K562 (cell line): Measurements from ENCODE around the gene ABCF2. TPM values are rescaled to one million over a fixed set of nuclear protein-coding genes. Genes with fewer than 3 reads are reported as not detected.
A peak's percentile ranks its signal among the peaks of the same experiment; 100 is the strongest.

Experiments
- ATAC-seq: fragments of 200-7000 bp; cut with Tn5 transposase; 3 replicates; pipeline ENCODE4 v1.9.1; 2020; ENCODE audit warnings: moderate library complexity
- BruUV-seq: library from RNA; stranded (reverse); fragments of 400-500 nt; replicated peaks from 2 replicates; lab custom pipeline; 2021; lab: Mats Ljungman, UMichigan
- CTCF ChIA-PET: fragments of 300-600 bp; formaldehyde crosslinking; extraction: SDS; loops from one replicate; lab custom pipeline; 2021; ENCODE audit warnings: low intra/inter-chr PET ratio; lab: Yijun Ruan, JAX
- POLR2A ChIA-PET: fragments of 300-600, 350-650 bp; sonication (Branson Sonifier 250); formaldehyde crosslinking; extraction: SDS; loops from one replicate; lab custom pipeline; 2021; ENCODE audit warnings: antibody characterized with exemption, inconsistent platforms; lab: Yijun Ruan, JAX
- DNase-seq, 4 experiments: peaks; one replicate each; pipeline versions ENCODE4 v3.0.0 to v3.0.0-alpha.2; 2011 to 2018; ENCODE audit warnings: low spot score in 3 of 4, mixed read lengths in 3 of 4; ENCODE audit errors: extremely low read depth in 1 of 4
- FAIRE-seq: peaks from 2 replicates; lab custom pipeline; 2011; peaks lifted over from hg19 to GRCh38; lab: Jason Lieb, UNC
- H2AFZ ChIP-seq: 2 replicates; pipeline ENCODE4 v1.6.0; 2011; ENCODE audit warnings: low read depth, low read length, control low read depth, inconsistent platforms
- H3K27ac ChIP-seq: fragments of 200-600 bp; 3 replicates; pipeline ENCODE4 v1.8.0; 2011; ENCODE audit warnings: low read depth, mild to moderate bottlenecking, control low read depth, inconsistent platforms, low read length, moderate library complexity, mixed read lengths; ENCODE audit errors: extremely low read depth
- H3K27me3 ChIP-seq, 2 experiments: fragments of 300-600 bp in 1 of 2; 2 replicates in 1 of 2; 3 replicates in 1 of 2; pipeline versions ENCODE4 v1.6.0 to v1.8.0; 2011; ENCODE audit warnings: inconsistent platforms in 2 of 2, low read length in 2 of 2, mild to moderate bottlenecking in 1 of 2, mixed read lengths in 1 of 2, moderate library complexity in 1 of 2; ENCODE audit not compliant: control insufficient read depth in 2 of 2, insufficient read depth in 2 of 2
- H3K36me3 ChIP-seq: fragments of 300-600 bp; 3 replicates; pipeline ENCODE4 v1.8.0; 2011; ENCODE audit warnings: mild to moderate bottlenecking, low read length, inconsistent platforms; ENCODE audit not compliant: control insufficient read depth, insufficient read depth
- H3K4me1 ChIP-seq, 2 experiments: fragments of 200-600 bp in 1 of 2; replicated peaks in 1 of 2; 2 replicates in 1 of 2; 3 replicates in 1 of 2; pipeline versions ENCODE4 v1.5.1 to v1.8.0; 2011; ENCODE audit warnings: inconsistent platforms in 2 of 2, low read length in 2 of 2, mild to moderate bottlenecking in 1 of 2, mixed read lengths in 1 of 2, moderate library complexity in 1 of 2; ENCODE audit not compliant: control insufficient read depth in 2 of 2, insufficient read depth in 2 of 2
- H3K4me2 ChIP-seq: 2 replicates; pipeline ENCODE4 v1.6.1; 2011; ENCODE audit warnings: low read length, control low read depth, inconsistent platforms, mixed read lengths; ENCODE audit not compliant: insufficient read depth
- H3K4me3 ChIP-seq: fragments of 200-600 bp; sonication (generic), shearing (Covaris generic); 2 replicates; pipeline ENCODE4 v1.5.1; 2016; ENCODE audit warnings: control low read depth, inconsistent platforms
- H3K79me2 ChIP-seq: fragments of 200-600 bp; 3 replicates; pipeline ENCODE4 v1.8.0; 2011; ENCODE audit warnings: low read length, inconsistent platforms; ENCODE audit not compliant: control insufficient read depth, insufficient read depth
- H3K9ac ChIP-seq, 2 experiments: 2 replicates each; pipeline versions ENCODE4 v1.6.0 to v1.6.1; 2011; ENCODE audit warnings: low read depth in 2 of 2, low read length in 2 of 2, control low read depth in 1 of 2, inconsistent platforms in 1 of 2, mild to moderate bottlenecking in 1 of 2, mixed read lengths in 1 of 2; ENCODE audit not compliant: insufficient read depth in 1 of 2
- H3K9me1 ChIP-seq: one replicate; pipeline ENCODE4 v1.6.0; 2011; ENCODE audit warnings: inconsistent platforms, mild to moderate bottlenecking, low read length, moderate library complexity; ENCODE audit not compliant: control insufficient read depth, insufficient read depth
- H3K9me3 ChIP-seq: replicated peaks from 2 replicates; pipeline ENCODE4 v1.5.1; 2011; ENCODE audit warnings: low read depth, low read length, inconsistent platforms; ENCODE audit not compliant: control insufficient read depth, insufficient read depth
- H4K20me1 ChIP-seq: replicated peaks from 2 replicates; pipeline ENCODE4 v1.6.1; 2011; ENCODE audit warnings: low read length, inconsistent platforms, mixed read lengths; ENCODE audit not compliant: control insufficient read depth, insufficient read depth
- CBX3 ChIP-seq, 2 experiments: IDR thresholded peaks; 1 replicate in 1 of 2; 2 replicates in 1 of 2; pipeline ENCODE4 v1.6.1; 2012; ENCODE audit warnings: inconsistent platforms in 2 of 2, low read length in 2 of 2, borderline replicate concordance in 1 of 2, control low read depth in 1 of 2
- HLTF ChIP-seq: fragments of 450-650 bp; IDR thresholded peaks from 2 replicates; pipeline ENCODE4 v1.6.1; 2016
- NFE2 ChIP-seq: IDR thresholded peaks from 2 replicates; pipeline ENCODE4 v1.6.1; 2014; ENCODE audit warnings: antibody characterized with exemption, low read depth
- PHF8 ChIP-seq: fragments of 200-600 bp; sonication (generic); IDR thresholded peaks from 2 replicates; pipeline ENCODE4 v1.6.1; 2012; ENCODE audit warnings: mixed run types, mild to moderate bottlenecking, inconsistent platforms, low read length, moderate library complexity, borderline replicate concordance
- TCF3 ChIP-seq: sonication (generic); formaldehyde crosslinking; IDR thresholded peaks from 2 replicates; pipeline ENCODE4 v1.4.0; 2020; ENCODE audit warnings: mild to moderate bottlenecking, missing genetic modification reagents
- ZFP36 ChIP-seq: fragments of 150-350 bp; IDR thresholded peaks from 2 replicates; pipeline ENCODE4 v1.6.1; 2018; ENCODE audit warnings: low read length, low read depth; ENCODE audit not compliant: partially characterized antibody
- ZFP91 ChIP-seq: sonication (generic); formaldehyde crosslinking; IDR thresholded peaks from 2 replicates; pipeline ENCODE4 v1.8.0; 2022; ENCODE audit warnings: mild to moderate bottlenecking, missing genetic modification reagents
- WGBS: fragments of 100-300 bp; shearing (Covaris generic); methylation state at CpG from one replicate; pipeline ENCODE4 v1.1.6; 2016; ENCODE audit warnings: low coverage, mixed read lengths; ENCODE audit not compliant: insufficient coverage; ENCODE audit errors: missing lambda C conversion rate; 5-methylcytosine and 5-hydroxymethylcytosine counted together
- in situ Hi-C: fragments of 300-500 bp; cut with MboI; formaldehyde crosslinking; loops from 4 replicates; pipeline ENCODE4 v1.15.0; 2018; ENCODE audit warnings: inconsistent platforms, mixed read lengths
- intact Hi-C: fragments of 100-400 bp; cut with micrococcal nuclease; formaldehyde crosslinking; loops from 2 replicates; pipeline ENCODE4 v1.14.2; 2022
- polyA plus RNA-seq, 8 experiments: library from polyadenylated mRNA; depleted of rRNA in 4 of 8; stranded (reverse) in 5 of 8; unstranded in 3 of 8; fragments of >200 nt; fragmentation: Nextera tagmentation in 2 of 8; fragmentation: Illumina TruSeq in 1 of 8; extraction: Ambion mirVana in 2 of 8; extraction: Trizol in 1 of 8; gene quantifications; 2 replicates each; pipeline versions ENCODE4 v1.2.1 to v1.2.3, GENCODE V29; 2011 to 2014; ENCODE audit warnings: inconsistent platforms in 1 of 8, missing spikeins in 1 of 8
- total RNA-seq, 7 experiments: library from RNA; depleted of rRNA in 6 of 7; stranded (reverse); fragments of >200 nt in 6 of 7; fragmentation: Illumina TruSeq in 2 of 7; extraction: Trizol in 2 of 7; gene quantifications; 2 replicates each; pipeline versions ENCODE4 v1.2.1 to v1.2.3, GENCODE V29; 2011 to 2021; ENCODE audit warnings: low replicate concordance in 1 of 7

ABCF2 gene
- total and polyA plus RNA-seq, 9 of the 15 experiments (the other 6 are each of a cell fraction or from before 2014, with no cell fraction given), result 62.1 to 224 (median 113) TPM

GRCh38 chr7:151274936-151275812 is 48.2 kb upstream of the ABCF2 start:
- no peak for FAIRE-seq
- no TSS peak for BruUV-seq
- TF ChIP-seq TCF3 (no peak), PHF8 (no peak), NFE2 (no peak), HLTF (no peak), ZFP36 (no peak), ZFP91 (CRISPR knock-in tag) (no peak), CBX3 (IDR thresholded peaks at IDR 0.05; ENCODE audit: borderline replicate concordance in 1 of 2, low read length in 2 of 2) (no peak)

More at GRCh38 chr7:151274936-151275812, 48.2 kb upstream of the ABCF2 start:
- no peak overlapping the region for H3K27ac ChIP-seq
- H3K9me1 ChIP-seq, result peaks cover 6% of the 10 kb centered on the region
- no peak overlapping the region for H2AFZ ChIP-seq
- peaks cover 17% of the 10 kb centered on the region for H4K20me1 ChIP-seq
- in situ Hi-C loops (no loop called here), intact Hi-C loops (no loop called here)
- peaks cover 34 to 84% of the 10 kb centered on the region in 2 experiments for H3K27me3 ChIP-seq
- H3K36me3 ChIP-seq, result no peaks in the 10 kb centered on the region
- H3K4me3 ChIP-seq, result no peak overlapping the region
- ChIA-PET POLR2A (interaction anchor here (0.6 to 1.4 kb wide), 5 partner anchors 8 to 223 kb away, joined by 3 to 5 read pairs (median 3); no protein-coding TSS in a partner anchor), CTCF (interaction anchor here (0.5 kb wide), 1 partner anchor 870 kb away, joined by 3 read pairs; no protein-coding TSS in a partner anchor)
- no peak overlapping the region for H3K4me2 ChIP-seq
- DNase-seq (no peak), ATAC-seq (no peak)
- H3K9me3 ChIP-seq, result no peaks in the 10 kb centered on the region
- H3K79me2 ChIP-seq, result no peaks in the 10 kb centered on the region
- H3K9ac ChIP-seq, result peak overlapping the region in 1 of 2 experiments; percentile 39; a peak in 1 of 4 replicates
- peaks cover 11 to 44% of the 10 kb centered on the region in 2 experiments; a peak in 4 of 5 replicates for H3K4me1 ChIP-seq
- WGBS, result 2% methylated on average over 17 of the region's 17 CpGs
